ENCODE data around the gene CAPZA2. TPM values are rescaled to one million over a fixed set of nuclear protein-coding genes. Genes with fewer than 3 reads are reported as not detected.

Gene CAPZA2
- total and polyA plus RNA-seq, 9 of the 15 experiments (the other 6 are each of a cell fraction or from before 2014, with no cell fraction given), result 67.0 to 524 (median 176) TPM

DNA sequence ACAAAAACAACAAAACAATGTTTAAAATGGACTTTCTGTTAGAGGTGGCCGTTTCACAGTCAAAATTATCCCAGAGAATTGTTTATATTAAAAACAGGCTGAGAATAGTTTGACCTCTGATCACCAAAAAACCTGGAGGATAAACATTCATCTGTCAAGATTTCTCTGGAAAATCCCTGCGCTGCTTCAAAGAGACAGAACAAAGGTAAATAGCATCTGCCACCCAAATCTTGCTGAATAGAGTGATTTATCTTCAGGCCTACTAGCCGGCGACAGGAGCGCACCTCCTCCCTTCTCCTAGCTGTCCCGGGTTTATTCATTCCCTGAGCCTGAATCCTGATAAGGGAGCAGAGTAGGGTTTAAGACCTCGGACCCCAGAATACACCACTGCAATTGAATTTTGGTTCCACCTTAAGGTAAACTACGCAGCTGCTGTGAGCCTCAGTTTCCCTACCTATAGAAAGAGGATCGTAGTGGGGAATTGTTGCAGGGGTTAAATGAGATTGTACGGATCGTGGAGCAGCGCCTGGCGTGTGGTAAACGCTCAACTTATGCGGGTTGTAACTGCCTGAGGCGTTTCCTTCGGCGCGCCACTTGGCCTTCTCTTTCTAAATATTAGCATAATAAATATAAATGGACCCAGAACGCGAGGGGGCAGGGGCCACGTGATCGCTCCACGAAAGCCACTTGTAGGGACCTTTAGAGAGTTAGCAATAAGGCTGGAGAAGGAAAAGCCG is 90.4 kb downstream of the CAPZA2 start (continued):
- TF ChIP-seq MAFF (IDR thresholded peaks at IDR 0.05; ENCODE audit: low read length) (0 out of 2 replicates have a peak, but pooled peaks have one; percentile 11), MBD2 (IDR thresholded peaks at IDR 0.05; ENCODE audit: borderline replicate concordance, low read depth) (peak; percentile 61), ELF2 (CRISPR knock-in tag; IDR thresholded peaks at IDR 0.05) (no peak), CAMTA2 (CRISPR knock-in tag; conservative IDR thresholded peaks at IDR 0.05) (no peak), ZC3H4 (CRISPR knock-in tag; IDR thresholded peaks at IDR 0.05; ENCODE audit: borderline replicate concordance) (no peak), KAT2B (IDR thresholded peaks at IDR 0.05; ENCODE audit: low read depth, low read length) (no peak), SMAD3 (CRISPR knock-in tag; conservative IDR thresholded peaks at IDR 0.05) (no peak), SLC30A9 (CRISPR knock-in tag; IDR thresholded peaks at IDR 0.05) (no peak), PURB (CRISPR knock-in tag; IDR thresholded peaks at IDR 0.05; ENCODE audit: low read depth) (no peak)
- TF ChIP-seq, protein P1, sequence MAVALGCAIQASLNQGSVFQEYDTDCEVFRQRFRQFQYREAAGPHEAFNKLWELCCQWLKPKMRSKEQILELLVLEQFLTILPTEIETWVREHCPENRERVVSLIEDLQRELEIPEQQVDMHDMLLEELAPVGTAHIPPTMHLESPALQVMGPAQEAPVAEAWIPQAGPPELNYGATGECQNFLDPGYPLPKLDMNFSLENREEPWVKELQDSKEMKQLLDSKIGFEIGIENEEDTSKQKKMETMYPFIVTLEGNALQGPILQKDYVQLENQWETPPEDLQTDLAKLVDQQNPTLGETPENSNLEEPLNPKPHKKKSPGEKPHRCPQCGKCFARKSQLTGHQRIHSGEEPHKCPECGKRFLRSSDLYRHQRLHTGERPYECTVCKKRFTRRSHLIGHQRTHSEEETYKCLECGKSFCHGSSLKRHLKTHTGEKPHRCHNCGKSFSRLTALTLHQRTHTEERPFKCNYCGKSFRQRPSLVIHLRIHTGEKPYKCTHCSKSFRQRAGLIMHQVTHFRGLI (CRISPR knock-in tag; IDR thresholded peaks at IDR 0.05), result no peak
- TF ChIP-seq, protein P2, sequence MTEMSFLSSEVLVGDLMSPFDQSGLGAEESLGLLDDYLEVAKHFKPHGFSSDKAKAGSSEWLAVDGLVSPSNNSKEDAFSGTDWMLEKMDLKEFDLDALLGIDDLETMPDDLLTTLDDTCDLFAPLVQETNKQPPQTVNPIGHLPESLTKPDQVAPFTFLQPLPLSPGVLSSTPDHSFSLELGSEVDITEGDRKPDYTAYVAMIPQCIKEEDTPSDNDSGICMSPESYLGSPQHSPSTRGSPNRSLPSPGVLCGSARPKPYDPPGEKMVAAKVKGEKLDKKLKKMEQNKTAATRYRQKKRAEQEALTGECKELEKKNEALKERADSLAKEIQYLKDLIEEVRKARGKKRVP (CRISPR knock-in tag; IDR thresholded peaks at IDR 0.05), result 0 out of 2 replicates have a peak, but pooled peaks have one; percentile 16
- TF ChIP-seq, protein P3, sequence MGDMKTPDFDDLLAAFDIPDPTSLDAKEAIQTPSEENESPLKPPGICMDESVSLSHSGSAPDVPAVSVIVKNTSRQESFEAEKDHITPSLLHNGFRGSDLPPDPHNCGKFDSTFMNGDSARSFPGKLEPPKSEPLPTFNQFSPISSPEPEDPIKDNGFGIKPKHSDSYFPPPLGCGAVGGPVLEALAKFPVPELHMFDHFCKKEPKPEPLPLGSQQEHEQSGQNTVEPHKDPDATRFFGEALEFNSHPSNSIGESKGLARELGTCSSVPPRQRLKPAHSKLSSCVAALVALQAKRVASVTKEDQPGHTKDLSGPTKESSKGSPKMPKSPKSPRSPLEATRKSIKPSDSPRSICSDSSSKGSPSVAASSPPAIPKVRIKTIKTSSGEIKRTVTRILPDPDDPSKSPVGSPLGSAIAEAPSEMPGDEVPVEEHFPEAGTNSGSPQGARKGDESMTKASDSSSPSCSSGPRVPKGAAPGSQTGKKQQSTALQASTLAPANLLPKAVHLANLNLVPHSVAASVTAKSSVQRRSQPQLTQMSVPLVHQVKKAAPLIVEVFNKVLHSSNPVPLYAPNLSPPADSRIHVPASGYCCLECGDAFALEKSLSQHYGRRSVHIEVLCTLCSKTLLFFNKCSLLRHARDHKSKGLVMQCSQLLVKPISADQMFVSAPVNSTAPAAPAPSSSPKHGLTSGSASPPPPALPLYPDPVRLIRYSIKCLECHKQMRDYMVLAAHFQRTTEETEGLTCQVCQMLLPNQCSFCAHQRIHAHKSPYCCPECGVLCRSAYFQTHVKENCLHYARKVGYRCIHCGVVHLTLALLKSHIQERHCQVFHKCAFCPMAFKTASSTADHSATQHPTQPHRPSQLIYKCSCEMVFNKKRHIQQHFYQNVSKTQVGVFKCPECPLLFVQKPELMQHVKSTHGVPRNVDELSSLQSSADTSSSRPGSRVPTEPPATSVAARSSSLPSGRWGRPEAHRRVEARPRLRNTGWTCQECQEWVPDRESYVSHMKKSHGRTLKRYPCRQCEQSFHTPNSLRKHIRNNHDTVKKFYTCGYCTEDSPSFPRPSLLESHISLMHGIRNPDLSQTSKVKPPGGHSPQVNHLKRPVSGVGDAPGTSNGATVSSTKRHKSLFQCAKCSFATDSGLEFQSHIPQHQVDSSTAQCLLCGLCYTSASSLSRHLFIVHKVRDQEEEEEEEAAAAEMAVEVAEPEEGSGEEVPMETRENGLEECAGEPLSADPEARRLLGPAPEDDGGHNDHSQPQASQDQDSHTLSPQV (IDR thresholded peaks at IDR 0.05), result no peak; the same call in none of the 2 replicates
- TF ChIP-seq, protein P4, sequence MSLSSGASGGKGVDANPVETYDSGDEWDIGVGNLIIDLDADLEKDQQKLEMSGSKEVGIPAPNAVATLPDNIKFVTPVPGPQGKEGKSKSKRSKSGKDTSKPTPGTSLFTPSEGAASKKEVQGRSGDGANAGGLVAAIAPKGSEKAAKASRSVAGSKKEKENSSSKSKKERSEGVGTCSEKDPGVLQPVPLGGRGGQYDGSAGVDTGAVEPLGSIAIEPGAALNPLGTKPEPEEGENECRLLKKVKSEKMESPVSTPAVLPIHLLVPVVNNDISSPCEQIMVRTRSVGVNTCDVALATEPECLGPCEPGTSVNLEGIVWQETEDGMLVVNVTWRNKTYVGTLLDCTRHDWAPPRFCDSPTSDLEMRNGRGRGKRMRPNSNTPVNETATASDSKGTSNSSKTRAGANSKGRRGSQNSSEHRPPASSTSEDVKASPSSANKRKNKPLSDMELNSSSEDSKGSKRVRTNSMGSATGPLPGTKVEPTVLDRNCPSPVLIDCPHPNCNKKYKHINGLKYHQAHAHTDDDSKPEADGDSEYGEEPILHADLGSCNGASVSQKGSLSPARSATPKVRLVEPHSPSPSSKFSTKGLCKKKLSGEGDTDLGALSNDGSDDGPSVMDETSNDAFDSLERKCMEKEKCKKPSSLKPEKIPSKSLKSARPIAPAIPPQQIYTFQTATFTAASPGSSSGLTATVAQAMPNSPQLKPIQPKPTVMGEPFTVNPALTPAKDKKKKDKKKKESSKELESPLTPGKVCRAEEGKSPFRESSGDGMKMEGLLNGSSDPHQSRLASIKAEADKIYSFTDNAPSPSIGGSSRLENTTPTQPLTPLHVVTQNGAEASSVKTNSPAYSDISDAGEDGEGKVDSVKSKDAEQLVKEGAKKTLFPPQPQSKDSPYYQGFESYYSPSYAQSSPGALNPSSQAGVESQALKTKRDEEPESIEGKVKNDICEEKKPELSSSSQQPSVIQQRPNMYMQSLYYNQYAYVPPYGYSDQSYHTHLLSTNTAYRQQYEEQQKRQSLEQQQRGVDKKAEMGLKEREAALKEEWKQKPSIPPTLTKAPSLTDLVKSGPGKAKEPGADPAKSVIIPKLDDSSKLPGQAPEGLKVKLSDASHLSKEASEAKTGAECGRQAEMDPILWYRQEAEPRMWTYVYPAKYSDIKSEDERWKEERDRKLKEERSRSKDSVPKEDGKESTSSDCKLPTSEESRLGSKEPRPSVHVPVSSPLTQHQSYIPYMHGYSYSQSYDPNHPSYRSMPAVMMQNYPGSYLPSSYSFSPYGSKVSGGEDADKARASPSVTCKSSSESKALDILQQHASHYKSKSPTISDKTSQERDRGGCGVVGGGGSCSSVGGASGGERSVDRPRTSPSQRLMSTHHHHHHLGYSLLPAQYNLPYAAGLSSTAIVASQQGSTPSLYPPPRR (CRISPR knock-in tag; IDR thresholded peaks at IDR 0.05; ENCODE audit: borderline replicate concordance), result no peak
- TF ChIP-seq, protein P5, sequence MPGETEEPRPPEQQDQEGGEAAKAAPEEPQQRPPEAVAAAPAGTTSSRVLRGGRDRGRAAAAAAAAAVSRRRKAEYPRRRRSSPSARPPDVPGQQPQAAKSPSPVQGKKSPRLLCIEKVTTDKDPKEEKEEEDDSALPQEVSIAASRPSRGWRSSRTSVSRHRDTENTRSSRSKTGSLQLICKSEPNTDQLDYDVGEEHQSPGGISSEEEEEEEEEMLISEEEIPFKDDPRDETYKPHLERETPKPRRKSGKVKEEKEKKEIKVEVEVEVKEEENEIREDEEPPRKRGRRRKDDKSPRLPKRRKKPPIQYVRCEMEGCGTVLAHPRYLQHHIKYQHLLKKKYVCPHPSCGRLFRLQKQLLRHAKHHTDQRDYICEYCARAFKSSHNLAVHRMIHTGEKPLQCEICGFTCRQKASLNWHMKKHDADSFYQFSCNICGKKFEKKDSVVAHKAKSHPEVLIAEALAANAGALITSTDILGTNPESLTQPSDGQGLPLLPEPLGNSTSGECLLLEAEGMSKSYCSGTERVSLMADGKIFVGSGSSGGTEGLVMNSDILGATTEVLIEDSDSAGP (CRISPR knock-in tag; IDR thresholded peaks at IDR 0.05), result no peak

All from K562 (cell line).